Colonic mucosa (tissue), 4 donors: ENCODE measurements around the gene USH2A. TPM values are rescaled to one million over a fixed set of nuclear protein-coding genes. Genes with fewer than 3 reads are reported as not detected.

Source experiments
- DNase-seq: peaks from one replicate; pipeline ENCODE4 v3.0.0-alpha.2; 2020
- H3K27ac ChIP-seq: fragments of 200-600 bp; one replicate; pipeline ENCODE4 v1.8.0; 2021
- H3K27me3 ChIP-seq: fragments of 200-600 bp; one replicate; pipeline ENCODE4 v1.8.0; 2021
- H3K36me3 ChIP-seq: fragments of 200-600 bp; one replicate; pipeline ENCODE4 v1.8.0; 2021
- H3K4me1 ChIP-seq: fragments of 200-600 bp; one replicate; pipeline ENCODE4 v1.8.0; 2021; ENCODE audit warnings: mild to moderate bottlenecking
- H3K4me3 ChIP-seq: fragments of 200-600 bp; one replicate; pipeline ENCODE4 v1.8.0; 2021
- H3K9ac ChIP-seq, 2 donors: one replicate each; pipeline ENCODE4 v1.7.0; 2013; ENCODE audit warnings: control low read depth in 2 of 2, low read depth in 2 of 2, low read length in 2 of 2
- H3K9me3 ChIP-seq: fragments of 200-600 bp; one replicate; pipeline ENCODE4 v1.8.0; 2021
- CTCF ChIP-seq: fragments of 200-600 bp; IDR thresholded peaks from one replicate; pipeline ENCODE4 v1.8.0; 2022; ENCODE audit warnings: antibody characterized with exemption, mild to moderate bottlenecking
- intact Hi-C: fragments of 100-400 bp; cut with DNase I; formaldehyde crosslinking; loops from one replicate; pipeline ENCODE4 v1.14.1; 2022
- total RNA-seq, 2 donors: library from RNA; stranded (reverse); fragmentation: NEBNext Ultra II Directional in 1 of 2; extraction: Animal tissue kit (Norgen Biotek cat#: 25700) in 1 of 2; gene quantifications; one replicate each; pipeline ENCODE4 v1.2.1, GENCODE V29; 2021
- donor health status: healthy.
- donor health status: DM: no; HTN: no; CAD: no.
- donor health status: DM: no; HTN: no; CAD: no.

USH2A gene
- total RNA-seq, 2 donors from 2014 or later: 0.02 TPM; not detected in 1

- intact Hi-C loops: no loop called here
- Histone ChIP-seq H3K27ac (no peak overlapping the region), H3K9me3 (no peaks in the 10 kb centered on the region), H3K36me3 (no peaks in the 10 kb centered on the region), H3K4me3 (no peak overlapping the region), H3K9ac (no peak overlapping the region), H3K27me3 (no peaks in the 10 kb centered on the region), H3K4me1 (no peaks in the 10 kb centered on the region)
- no peak for TF ChIP-seq CTCF
- no peak for DNase-seq
Measured at GRCh38 chr1:216086678-216087077, 336.6 kb downstream of the USH2A start.

- TF ChIP-seq CTCF: no peak
- Histone ChIP-seq H3K27ac (no peak overlapping the region), H3K27me3 (no peaks in the 10 kb centered on the region), H3K4me3 (no peak overlapping the region), H3K9me3 (no peaks in the 10 kb centered on the region), H3K36me3 (no peaks in the 10 kb centered on the region), H3K9ac (no peak overlapping the region), H3K4me1 (no peaks in the 10 kb centered on the region)
- DNase-seq: no peak
- intact Hi-C loops: no loop called here
Measured at GRCh38 chr1:216081445-216081844, 341.8 kb downstream of the USH2A start.

GRCh38 chr1:216076751-216077150 is 346.5 kb downstream of the USH2A start:
- no peak for DNase-seq
- Histone ChIP-seq H3K27me3 (no peaks in the 10 kb centered on the region), H3K36me3 (no peaks in the 10 kb centered on the region), H3K4me1 (no peaks in the 10 kb centered on the region), H3K9ac (no peak overlapping the region), H3K4me3 (no peak overlapping the region), H3K9me3 (no peaks in the 10 kb centered on the region), H3K27ac (no peak overlapping the region)
- TF ChIP-seq CTCF: no peak
- intact Hi-C loops: no loop called here

GRCh38 chr1:216075339-216075738 is 347.9 kb downstream of the USH2A start:
- H3K9me3 ChIP-seq: no peaks in the 10 kb centered on the region
- intact Hi-C loops: no loop called here
- H3K4me3 ChIP-seq: no peak overlapping the region
- no peak overlapping the region for H3K27ac ChIP-seq
- no peak for DNase-seq
- TF ChIP-seq CTCF: no peak
- H3K9ac ChIP-seq: no peak overlapping the region
- H3K4me1 ChIP-seq: no peaks in the 10 kb centered on the region
- H3K27me3 ChIP-seq: no peaks in the 10 kb centered on the region
- no peaks in the 10 kb centered on the region for H3K36me3 ChIP-seq

- no peaks in the 10 kb centered on the region for H3K9me3 ChIP-seq
- no peaks in the 10 kb centered on the region for H3K4me1 ChIP-seq
- H3K9ac ChIP-seq: no peak overlapping the region
- H3K4me3 ChIP-seq: no peak overlapping the region
- no peaks in the 10 kb centered on the region for H3K36me3 ChIP-seq
- no peak overlapping the region for H3K27ac ChIP-seq
- intact Hi-C loops: no loop called here
- no peaks in the 10 kb centered on the region for H3K27me3 ChIP-seq
- no peak for DNase-seq
- no peak for TF ChIP-seq CTCF
Measured at GRCh38 chr1:216073793-216074595, 349.3 kb downstream of the USH2A start.
